GM20431 (cell line): ENCODE results near the gene PLOD1.
"Not testable (repeated sequence)": the region's sequence is repeated elsewhere in the genome, so short reads cannot be mapped to it uniquely, and the experiment has no call there.

Experiments
- in situ Hi-C: fragments of 300-500 bp; cut with MseI, MboI; formaldehyde crosslinking; loops from one replicate; pipeline ENCODE4 v1.15.0; 2020; ENCODE audit warnings: low sequenced_read_pairs; ENCODE audit not compliant: unreplicated experiment

The PLOD1 gene

GRCh38 chr1:11910914-11911228 lies 23.6 kb upstream of the PLOD1 start:
- in situ Hi-C loops = not testable (repeated sequence)

GRCh38 chr1:11912000-11912399 lies 22.5 kb upstream of the PLOD1 start:
- in situ Hi-C loops = no loop called here

- in situ Hi-C loops = not testable (repeated sequence)
Measured at GRCh38 chr1:11912482-11913216, 21.9 kb upstream of the PLOD1 start.

GRCh38 chr1:11913291-11913690 lies 21.2 kb upstream of the PLOD1 start:
- in situ Hi-C loops = no loop called here

- in situ Hi-C loops = no loop called here
Measured at GRCh38 chr1:11914024-11914423, 20.5 kb upstream of the PLOD1 start.

- in situ Hi-C loops = no loop called here
Measured at GRCh38 chr1:11918799-11919519, 15.6 kb upstream of the PLOD1 start.

- in situ Hi-C loops = no loop called here
Measured at GRCh38 chr1:11919621-11920020, 14.9 kb upstream of the PLOD1 start.

- in situ Hi-C loops = no loop called here
Measured at GRCh38 chr1:11920239-11920903, 14.1 kb upstream of the PLOD1 start.

- in situ Hi-C loops = no loop called here
Measured at GRCh38 chr1:11921022-11921421, 13.5 kb upstream of the PLOD1 start.

GRCh38 chr1:11923069-11923826 lies 11.3 kb upstream of the PLOD1 start:
- in situ Hi-C loops = no loop called here

- in situ Hi-C loops = no loop called here
Measured at GRCh38 chr1:11923827-11924113, 10.7 kb upstream of the PLOD1 start.

GRCh38 chr1:11924334-11925195 lies 10.0 kb upstream of the PLOD1 start:
- in situ Hi-C loops = no loop called here

GRCh38 chr1:11925196-11925937 lies 9.2 kb upstream of the PLOD1 start:
- in situ Hi-C loops = not testable (repeated sequence)

GRCh38 chr1:11925938-11926292 lies 8.6 kb upstream of the PLOD1 start:
- in situ Hi-C loops = no loop called here

GRCh38 chr1:11927866-11928592 lies 6.5 kb upstream of the PLOD1 start:
- in situ Hi-C loops = no loop called here

GRCh38 chr1:11929849-11930248 lies 4.7 kb upstream of the PLOD1 start:
- in situ Hi-C loops = no loop called here

GRCh38 chr1:11930571-11931445 lies 3.7 kb upstream of the PLOD1 start:
- in situ Hi-C loops = no loop called here

GRCh38 chr1:11931845-11932244 lies 2.7 kb upstream of the PLOD1 start:
- in situ Hi-C loops = no loop called here
